SK-N-SH treated with all-trans-retinoic acid at 6 μM for 48 hours (cell line): Measurements from ENCODE around the gene USP6NL.
A peak's percentile ranks its signal among the peaks of the same experiment; 100 is the strongest.

Source experiments
- ATAC-seq: fragments of 200-7000 bp; cut with Tn5 transposase; 3 replicates; pipeline ENCODE4 v1.9.1; 2020; ENCODE audit warnings: mild to moderate bottlenecking, moderate library complexity
- ARNTL ChIP-seq: fragments of 450-650 bp; formaldehyde crosslinking; IDR thresholded peaks from 2 replicates; pipeline ENCODE4 v1.5.0; 2020; ENCODE audit warnings: low read depth, mild to moderate bottlenecking, moderate library complexity, borderline replicate concordance
- BACH2 ChIP-seq: fragments of 250-450 bp; sonication (Bioruptor Pico); IDR thresholded peaks from 2 replicates; pipeline ENCODE4 v1.9.0; 2021; ENCODE audit warnings: mild to moderate bottlenecking, borderline replicate concordance
- CSDC2 ChIP-seq: fragments of 250-450 bp; sonication (Bioruptor Pico); IDR thresholded peaks from 2 replicates; pipeline ENCODE4 v1.5.0; 2020; ENCODE audit warnings: mild to moderate bottlenecking, moderate library complexity
- ESRRG ChIP-seq: fragments of 250-450 bp; sonication (Bioruptor Pico); IDR thresholded peaks from 2 replicates; pipeline ENCODE4 v1.6.1; 2021; ENCODE audit warnings: mild to moderate bottlenecking
- GLIS3 ChIP-seq: fragments of 250-450 bp; sonication (Bioruptor Pico); IDR thresholded peaks from 2 replicates; pipeline ENCODE4 v1.5.0; 2020; ENCODE audit warnings: mild to moderate bottlenecking, moderate library complexity
- ISL1 ChIP-seq: fragments of 250-450 bp; sonication (Bioruptor Pico); IDR thresholded peaks from 2 replicates; pipeline ENCODE4 v2.1.2; 2022; ENCODE audit warnings: mild to moderate bottlenecking, moderate library complexity
- OSR1 ChIP-seq: fragments of 250-450 bp; sonication (Bioruptor Pico); IDR thresholded peaks from 2 replicates; pipeline ENCODE4 v1.8.0; 2022; ENCODE audit warnings: moderate library complexity, mild to moderate bottlenecking, inconsistent platforms
- PATZ1 ChIP-seq: fragments of 250-450 bp; sonication (Bioruptor Pico); IDR thresholded peaks from 2 replicates; pipeline ENCODE4 v1.8.0; 2020; ENCODE audit warnings: mild to moderate bottlenecking, moderate library complexity, borderline replicate concordance
- PPARA ChIP-seq: fragments of 250-450 bp; sonication (Bioruptor Pico); IDR thresholded peaks from 2 replicates; pipeline ENCODE4 v1.5.0; 2020; ENCODE audit warnings: mild to moderate bottlenecking, borderline replicate concordance
- RARB ChIP-seq: fragments of 250-450 bp; sonication (Bioruptor Pico); IDR thresholded peaks from 2 replicates; pipeline ENCODE4 v1.8.0; 2021; ENCODE audit warnings: mild to moderate bottlenecking, moderate library complexity
- SNAI2 ChIP-seq: fragments of 250-450 bp; sonication (Bioruptor Pico); IDR thresholded peaks from 2 replicates; pipeline ENCODE4 v1.5.0; 2020; ENCODE audit warnings: mild to moderate bottlenecking, moderate library complexity
- TCF4 ChIP-seq: fragments of 250-450 bp; sonication (Bioruptor Pico); IDR thresholded peaks from 2 replicates; pipeline ENCODE4 v1.8.0; 2021; ENCODE audit warnings: mild to moderate bottlenecking, moderate library complexity, borderline replicate concordance
- TOX ChIP-seq: fragments of 250-450 bp; sonication (Bioruptor Pico); IDR thresholded peaks from 2 replicates; pipeline ENCODE4 v1.8.0; 2021; ENCODE audit warnings: mild to moderate bottlenecking, moderate library complexity, borderline replicate concordance
- ZC3H10 ChIP-seq: fragments of 250-450 bp; sonication (Bioruptor Pico); IDR thresholded peaks from 2 replicates; pipeline ENCODE4 v1.5.1; 2021; ENCODE audit warnings: mild to moderate bottlenecking, moderate library complexity
- ZFP3 ChIP-seq: fragments of 250-450 bp; sonication (Bioruptor Pico); IDR thresholded peaks from 2 replicates; pipeline ENCODE4 v1.5.0; 2020; ENCODE audit warnings: mild to moderate bottlenecking, moderate library complexity
- ZFP30 ChIP-seq: fragments of 450-650 bp; formaldehyde crosslinking; IDR thresholded peaks from 2 replicates; pipeline ENCODE4 v1.5.0; 2022; ENCODE audit warnings: mild to moderate bottlenecking, moderate library complexity
- ZNF565 ChIP-seq: fragments of 450-650 bp; formaldehyde crosslinking; conservative IDR thresholded peaks from 2 replicates; pipeline ENCODE4 v1.5.0; 2020; ENCODE audit warnings: low read depth, mild to moderate bottlenecking, moderate library complexity
- ZNF70 ChIP-seq: fragments of 450-650 bp; formaldehyde crosslinking; IDR thresholded peaks from 2 replicates; pipeline ENCODE4 v1.5.0; 2020; ENCODE audit warnings: mild to moderate bottlenecking, moderate library complexity
- ZNF8 ChIP-seq: fragments of 450-650 bp; formaldehyde crosslinking; IDR thresholded peaks from 2 replicates; pipeline ENCODE4 v1.5.0; 2020; ENCODE audit warnings: mild to moderate bottlenecking, moderate library complexity
- TF ChIP-seq, protein P1 (sequence below): fragments of 250-450 bp; sonication (Bioruptor Pico); IDR thresholded peaks from 2 replicates; pipeline ENCODE4 v1.5.0; 2020; ENCODE audit warnings: mild to moderate bottlenecking, moderate library complexity
- TF ChIP-seq, protein P2 (sequence below): fragments of 250-450 bp; sonication (Bioruptor Pico); IDR thresholded peaks from 2 replicates; pipeline ENCODE4 v1.5.1; 2021; ENCODE audit warnings: mild to moderate bottlenecking, moderate library complexity

USP6NL gene

GRCh38 chr10:11451640-11452260 lies 159.7 kb downstream of the USP6NL start:
- ATAC-seq: peak; percentile 19; the same call in 2 of the 3 replicates
- TF ChIP-seq ARNTL (CRISPR knock-in tag) (no peak), PPARA (CRISPR knock-in tag) (no peak), ZFP3 (CRISPR knock-in tag) (no peak)

GRCh38 chr10:11450427-11450826 lies 161.0 kb downstream of the USP6NL start:
- TF ChIP-seq PATZ1 (CRISPR knock-in tag) (no peak), ARNTL (CRISPR knock-in tag) (no peak), ZFP30 (CRISPR knock-in tag) (no peak), ESRRG (no peak), ZC3H10 (CRISPR knock-in tag) (no peak), ZNF8 (CRISPR knock-in tag) (no peak), ISL1 (CRISPR knock-in tag) (no peak), ZFP3 (CRISPR knock-in tag) (no peak), GLIS3 (CRISPR knock-in tag) (no peak), OSR1 (CRISPR knock-in tag) (no peak), TCF4 (CRISPR knock-in tag) (no peak), PPARA (CRISPR knock-in tag) (no peak), SNAI2 (no peak)
- TF ChIP-seq, protein P1, sequence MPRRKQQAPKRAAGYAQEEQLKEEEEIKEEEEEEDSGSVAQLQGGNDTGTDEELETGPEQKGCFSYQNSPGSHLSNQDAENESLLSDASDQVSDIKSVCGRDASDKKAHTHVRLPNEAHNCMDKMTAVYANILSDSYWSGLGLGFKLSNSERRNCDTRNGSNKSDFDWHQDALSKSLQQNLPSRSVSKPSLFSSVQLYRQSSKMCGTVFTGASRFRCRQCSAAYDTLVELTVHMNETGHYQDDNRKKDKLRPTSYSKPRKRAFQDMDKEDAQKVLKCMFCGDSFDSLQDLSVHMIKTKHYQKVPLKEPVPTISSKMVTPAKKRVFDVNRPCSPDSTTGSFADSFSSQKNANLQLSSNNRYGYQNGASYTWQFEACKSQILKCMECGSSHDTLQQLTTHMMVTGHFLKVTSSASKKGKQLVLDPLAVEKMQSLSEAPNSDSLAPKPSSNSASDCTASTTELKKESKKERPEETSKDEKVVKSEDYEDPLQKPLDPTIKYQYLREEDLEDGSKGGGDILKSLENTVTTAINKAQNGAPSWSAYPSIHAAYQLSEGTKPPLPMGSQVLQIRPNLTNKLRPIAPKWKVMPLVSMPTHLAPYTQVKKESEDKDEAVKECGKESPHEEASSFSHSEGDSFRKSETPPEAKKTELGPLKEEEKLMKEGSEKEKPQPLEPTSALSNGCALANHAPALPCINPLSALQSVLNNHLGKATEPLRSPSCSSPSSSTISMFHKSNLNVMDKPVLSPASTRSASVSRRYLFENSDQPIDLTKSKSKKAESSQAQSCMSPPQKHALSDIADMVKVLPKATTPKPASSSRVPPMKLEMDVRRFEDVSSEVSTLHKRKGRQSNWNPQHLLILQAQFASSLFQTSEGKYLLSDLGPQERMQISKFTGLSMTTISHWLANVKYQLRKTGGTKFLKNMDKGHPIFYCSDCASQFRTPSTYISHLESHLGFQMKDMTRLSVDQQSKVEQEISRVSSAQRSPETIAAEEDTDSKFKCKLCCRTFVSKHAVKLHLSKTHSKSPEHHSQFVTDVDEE (CRISPR knock-in tag): no peak
- TF ChIP-seq, protein P2, sequence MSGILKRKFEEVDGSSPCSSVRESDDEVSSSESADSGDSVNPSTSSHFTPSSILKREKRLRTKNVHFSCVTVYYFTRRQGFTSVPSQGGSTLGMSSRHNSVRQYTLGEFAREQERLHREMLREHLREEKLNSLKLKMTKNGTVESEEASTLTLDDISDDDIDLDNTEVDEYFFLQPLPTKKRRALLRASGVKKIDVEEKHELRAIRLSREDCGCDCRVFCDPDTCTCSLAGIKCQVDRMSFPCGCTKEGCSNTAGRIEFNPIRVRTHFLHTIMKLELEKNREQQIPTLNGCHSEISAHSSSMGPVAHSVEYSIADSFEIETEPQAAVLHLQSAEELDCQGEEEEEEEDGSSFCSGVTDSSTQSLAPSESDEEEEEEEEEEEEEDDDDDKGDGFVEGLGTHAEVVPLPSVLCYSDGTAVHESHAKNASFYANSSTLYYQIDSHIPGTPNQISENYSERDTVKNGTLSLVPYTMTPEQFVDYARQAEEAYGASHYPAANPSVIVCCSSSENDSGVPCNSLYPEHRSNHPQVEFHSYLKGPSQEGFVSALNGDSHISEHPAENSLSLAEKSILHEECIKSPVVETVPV (CRISPR knock-in tag): no peak
- ATAC-seq: no peak

- no peak for TF ChIP-seq BACH2
- TF ChIP-seq ESRRG: no peak
- TF ChIP-seq PPARA (CRISPR knock-in tag): no peak
- TF ChIP-seq SNAI2: no peak
- TF ChIP-seq CSDC2 (CRISPR knock-in tag): no peak
- no peak for TF ChIP-seq ARNTL (CRISPR knock-in tag)
- no peak for TF ChIP-seq GLIS3 (CRISPR knock-in tag)
- no peak for TF ChIP-seq ISL1 (CRISPR knock-in tag)
- TF ChIP-seq ZNF70 (CRISPR knock-in tag): no peak
- TF ChIP-seq ZNF565: no peak
- no peak for TF ChIP-seq PATZ1 (CRISPR knock-in tag)
- TF ChIP-seq, all 23 proteins: peak for 0
- ATAC-seq: no peak
Observed at GRCh38 chr10:11449761-11450160, 161.7 kb downstream of the USP6NL start.

GRCh38 chr10:11448545-11449244 lies 162.8 kb downstream of the USP6NL start:
- no peak for ATAC-seq
- no peak for TF ChIP-seq TOX (CRISPR knock-in tag)
- no peak for TF ChIP-seq GLIS3 (CRISPR knock-in tag)
- no peak for TF ChIP-seq CSDC2 (CRISPR knock-in tag)
- TF ChIP-seq, protein P1 (CRISPR knock-in tag): no peak
- TF ChIP-seq SNAI2: no peak
- TF ChIP-seq PATZ1 (CRISPR knock-in tag): no peak
- no peak for TF ChIP-seq RARB (CRISPR knock-in tag)
